ELR (cell line): ENCODE data around the gene LGALS9.

Source experiments
- DNase-seq: peaks from one replicate; pipeline ENCODE4 v3.0.0-alpha.2; 2015; ENCODE audit warnings: low read depth

The LGALS9 gene

GRCh38 chr17:27603421-27603770 lies 27.6 kb upstream of the LGALS9 start:
- no peak for DNase-seq

GRCh38 chr17:27603880-27604794 lies 26.9 kb upstream of the LGALS9 start:
- DNase-seq, result no peak

DNA sequence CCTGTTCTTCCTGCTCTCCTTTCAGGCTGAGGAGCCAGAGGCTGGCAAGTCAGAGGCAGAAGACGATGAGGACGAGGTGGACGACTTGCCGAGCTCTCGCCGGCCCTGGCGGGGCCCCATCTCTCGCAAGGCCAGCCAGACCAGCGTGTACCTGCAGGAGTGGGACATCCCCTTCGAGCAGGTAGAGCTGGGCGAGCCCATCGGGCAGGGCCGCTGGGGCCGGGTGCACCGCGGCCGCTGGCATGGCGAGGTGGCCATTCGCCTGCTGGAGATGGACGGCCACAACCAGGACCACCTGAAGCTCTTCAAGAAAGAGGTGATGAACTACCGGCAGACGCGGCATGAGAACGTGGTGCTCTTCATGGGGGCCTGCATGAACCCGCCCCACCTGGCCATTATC lies 25.6 kb upstream of the LGALS9 start:
- DNase-seq, result no peak

- no peak for DNase-seq
Measured at GRCh38 chr17:27607521-27608091, 23.4 kb upstream of the LGALS9 start.

DNA sequence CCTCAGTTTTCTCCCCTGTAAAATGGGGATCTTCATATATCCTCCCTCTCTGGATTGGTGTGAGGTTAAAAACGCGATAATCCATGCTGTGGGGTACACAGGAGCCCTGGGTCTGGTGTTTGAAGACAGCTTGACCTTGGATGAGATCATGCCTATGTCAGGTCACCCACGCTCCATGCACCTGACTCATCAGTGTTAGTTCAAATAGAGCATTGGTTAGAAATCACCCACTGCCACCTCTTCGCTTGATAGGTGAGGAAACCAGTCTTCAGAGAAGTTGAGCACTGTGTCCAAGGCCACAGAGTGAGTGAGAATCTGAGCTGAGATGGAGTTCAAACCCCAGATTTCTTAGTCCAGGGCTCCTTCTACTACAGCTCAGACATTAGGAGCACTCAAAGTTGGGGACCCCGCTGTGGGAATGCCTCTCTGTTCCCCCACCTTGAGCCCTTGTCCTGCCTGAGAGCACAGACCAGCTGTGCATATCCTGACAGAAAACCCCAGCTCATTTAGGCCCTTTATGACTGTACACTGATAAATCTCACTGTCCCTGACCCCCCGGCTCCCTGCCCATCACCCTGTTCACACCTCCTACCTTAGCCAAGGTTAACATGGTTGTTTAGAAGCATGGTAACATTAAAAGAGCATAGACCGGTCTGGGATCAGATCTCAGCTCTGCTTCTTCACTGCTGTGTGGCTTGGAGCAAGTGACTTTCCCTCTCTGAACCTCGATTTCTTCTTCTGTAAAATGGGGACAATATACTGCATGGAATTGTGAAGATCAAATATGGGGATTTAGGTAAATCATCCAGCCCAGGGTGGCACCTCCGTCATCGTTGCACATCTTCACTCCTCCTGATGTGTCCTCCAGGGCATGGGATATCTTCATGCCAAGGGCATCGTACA lies 22.4 kb upstream of the LGALS9 start:
- DNase-seq, result peak; percentile 40

GRCh38 chr17:27609611-27610303 lies 21.2 kb upstream of the LGALS9 start:
- DNase-seq, result peak; percentile 56

GRCh38 chr17:27610304-27610677 lies 20.7 kb upstream of the LGALS9 start:
- DNase-seq, result no peak

- no peak for DNase-seq
Measured at GRCh38 chr17:27612160-27612770, 18.7 kb upstream of the LGALS9 start.

DNA sequence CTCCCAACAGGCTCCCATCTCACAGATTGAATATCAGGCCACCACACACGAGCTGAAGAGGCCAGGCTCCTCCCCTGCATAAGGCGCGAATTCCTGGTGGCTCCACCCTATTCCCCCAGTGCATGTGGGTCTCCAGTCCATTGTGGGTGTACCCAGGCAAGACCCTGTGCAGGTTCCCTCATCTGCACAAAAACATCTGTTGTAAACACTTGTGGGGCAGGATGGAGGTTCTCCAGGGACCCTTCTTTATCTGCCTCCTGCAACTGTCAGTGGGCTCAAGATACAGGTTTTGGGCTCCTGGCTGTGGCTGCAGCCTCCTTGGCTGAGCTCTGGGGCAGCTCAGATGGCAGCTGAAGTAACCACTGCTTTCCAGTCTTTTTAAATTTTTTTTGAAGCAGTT lies 17.6 kb upstream of the LGALS9 start:
- DNase-seq, result no peak

DNA sequence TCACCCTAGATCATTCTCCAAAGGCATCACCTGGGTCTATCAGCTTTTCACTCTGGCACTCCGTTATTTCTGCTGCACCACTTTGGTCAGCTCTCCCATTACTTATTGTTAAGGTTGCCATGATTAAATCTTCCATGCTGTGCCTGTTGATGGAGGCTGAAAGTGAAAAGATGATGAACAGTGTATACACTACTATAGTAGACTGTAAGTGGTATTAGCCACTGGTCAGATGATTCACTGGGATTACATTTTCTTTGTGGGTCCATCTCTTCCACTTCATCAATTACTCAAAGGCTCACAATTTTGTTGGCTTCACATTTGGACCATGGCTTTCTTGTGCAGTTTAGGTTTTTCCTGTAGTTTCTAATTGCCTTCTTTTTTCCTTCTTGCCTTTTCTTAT lies 15.9 kb upstream of the LGALS9 start:
- no peak for DNase-seq

DNA sequence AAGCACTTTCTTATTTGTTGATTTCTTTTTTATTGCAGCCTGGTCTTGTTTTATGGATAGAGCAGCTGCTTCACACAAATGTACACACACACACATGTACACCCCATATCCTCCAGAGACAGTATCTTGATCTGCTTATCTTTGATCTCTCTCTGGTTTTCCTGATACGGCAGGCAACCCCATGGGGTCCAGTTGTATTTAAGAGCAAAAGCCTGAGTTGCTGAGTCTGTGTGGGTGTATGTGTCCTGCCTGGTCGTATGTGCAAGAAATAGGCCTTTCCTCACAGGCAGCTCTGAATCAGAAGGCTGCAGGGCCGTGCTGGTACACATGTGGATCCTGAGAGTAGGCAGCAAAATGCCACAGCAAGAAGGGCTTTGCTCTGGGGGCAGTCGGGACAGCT lies 14.6 kb upstream of the LGALS9 start:
- DNase-seq, result no peak

GRCh38 chr17:27618417-27618816 lies 12.6 kb upstream of the LGALS9 start:
- no peak for DNase-seq

DNA sequence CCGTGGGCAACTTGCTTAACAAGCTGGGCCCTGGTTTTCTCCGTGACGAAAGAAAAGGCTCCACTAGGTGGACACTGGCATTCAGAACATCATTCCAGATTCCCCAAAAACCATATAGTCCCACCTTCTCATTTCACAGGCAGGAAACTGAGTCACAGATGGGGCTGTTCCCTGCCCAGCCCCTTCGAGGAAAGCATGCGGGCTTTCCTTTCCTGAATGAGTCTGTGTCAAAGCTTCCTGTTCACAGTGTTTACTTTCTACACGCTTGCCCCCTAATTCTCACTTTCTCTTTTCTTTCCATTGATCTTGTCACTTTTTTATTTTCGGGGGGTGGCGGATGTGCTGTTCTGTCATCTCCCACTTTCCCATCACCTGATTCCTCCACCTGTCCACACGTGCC lies 10.3 kb upstream of the LGALS9 start:
- DNase-seq, result no peak

- DNase-seq, result no peak
Measured at GRCh38 chr17:27621536-27621935, 9.5 kb upstream of the LGALS9 start.

- DNase-seq, result no peak
Measured at GRCh38 chr17:27621942-27622559, 8.9 kb upstream of the LGALS9 start.

GRCh38 chr17:27622986-27623385 lies 8.0 kb upstream of the LGALS9 start:
- DNase-seq, result no peak

DNA sequence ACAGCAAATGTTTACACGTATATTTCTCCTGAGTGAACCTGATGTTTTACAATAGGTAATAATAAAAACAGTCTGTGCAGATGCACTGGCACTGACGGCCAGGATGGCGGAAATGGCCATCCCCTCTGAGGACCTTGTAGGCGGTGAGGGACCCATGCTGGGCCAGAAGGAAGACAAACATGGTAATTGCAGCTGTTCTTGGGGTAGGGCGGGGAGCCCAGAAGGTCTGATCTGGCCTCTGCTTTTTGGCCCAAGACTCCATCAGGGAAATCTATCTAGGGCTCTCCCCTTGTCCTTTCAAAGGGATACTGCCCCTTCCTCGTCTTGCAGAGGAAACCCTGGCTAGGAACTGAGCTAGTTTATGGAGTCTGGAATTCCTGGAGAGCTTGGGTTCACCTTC lies 7.4 kb upstream of the LGALS9 start:
- DNase-seq, result no peak

- no peak for DNase-seq
Measured at GRCh38 chr17:27624539-27624938, 6.4 kb upstream of the LGALS9 start.

DNA sequence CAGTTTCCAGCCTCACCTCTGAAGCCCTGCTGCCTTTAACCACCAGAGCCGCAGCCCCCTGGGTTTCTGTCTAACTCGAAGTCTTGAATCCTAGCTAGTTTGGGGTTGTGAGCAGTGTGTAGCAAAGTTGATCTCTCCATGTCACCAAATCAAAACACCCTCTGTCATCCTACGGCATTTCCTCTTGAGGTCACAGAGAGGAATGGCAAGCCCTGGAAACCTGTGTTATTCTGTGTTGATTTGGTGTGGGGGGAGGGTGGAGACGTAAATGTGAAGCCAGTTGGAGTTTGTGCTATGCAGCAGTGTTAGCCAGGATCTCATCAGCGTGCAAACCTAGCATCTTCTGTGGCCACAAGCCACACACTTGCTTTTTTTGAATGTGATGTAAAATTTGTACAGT lies 5.1 kb upstream of the LGALS9 start:
- no peak for DNase-seq

DNA sequence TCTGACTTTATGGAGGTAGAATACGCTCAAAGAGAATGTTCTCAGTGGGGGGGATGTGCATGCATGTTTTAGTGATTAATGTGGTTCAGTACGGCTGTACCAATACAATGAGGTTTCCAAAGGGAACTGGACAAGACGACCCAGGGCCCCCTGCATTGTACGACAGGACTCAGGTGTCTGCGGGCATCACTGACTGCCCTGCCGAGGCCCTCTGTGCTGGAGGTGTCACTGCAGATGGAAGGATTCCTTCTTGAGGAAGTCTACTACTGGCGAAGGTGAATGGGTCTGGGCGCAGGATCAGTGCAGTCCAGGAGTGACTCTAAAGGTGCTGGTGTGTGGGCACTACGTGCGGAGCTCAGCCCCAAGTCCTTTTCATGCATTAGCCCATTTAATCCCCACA lies 3.5 kb upstream of the LGALS9 start:
- DNase-seq, result no peak

DNA sequence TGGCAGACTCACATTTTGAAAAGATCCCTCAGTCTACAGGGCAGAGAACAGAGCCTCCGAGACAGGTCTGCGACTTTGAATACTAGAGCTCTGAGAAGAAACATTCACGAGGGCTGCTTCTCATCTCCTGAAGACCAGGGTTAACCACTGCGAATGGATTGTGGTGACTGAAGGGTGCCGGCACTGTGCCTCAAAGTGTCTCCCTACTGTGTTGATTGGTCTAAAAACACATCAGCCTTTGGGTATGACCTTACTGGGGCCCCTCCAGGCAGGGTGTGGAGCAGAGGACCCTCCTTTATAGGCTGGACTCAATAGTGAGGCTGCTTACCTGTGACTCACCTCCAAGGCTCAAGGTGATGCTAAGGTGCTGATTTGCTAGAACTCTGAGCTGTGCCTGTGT lies 2.6 kb upstream of the LGALS9 start:
- DNase-seq, result no peak
